Osteocyte (in vitro differentiated cells): ENCODE measurements around the gene STUB1. TPM values are rescaled to one million over a fixed set of nuclear protein-coding genes. Genes with fewer than 3 reads are reported as not detected.

Experiments
- DNase-seq: peaks from one replicate; pipeline ENCODE4 v3.0.0; 2021; ENCODE audit warnings: mixed read lengths; ENCODE audit not compliant: unreplicated experiment; ENCODE audit errors: extremely low spot score
- H3K27ac Mint-ChIP-seq: one replicate; pipeline ENCODE4 v1.8.0; 2021; ENCODE audit warnings: mild to moderate bottlenecking, mixed read lengths; ENCODE audit not compliant: unreplicated experiment
- H3K27me3 Mint-ChIP-seq: one replicate; pipeline ENCODE4 v1.8.0; 2021; ENCODE audit warnings: mixed read lengths; ENCODE audit not compliant: unreplicated experiment
- H3K36me3 Mint-ChIP-seq: one replicate; pipeline ENCODE4 v1.8.0; 2021; ENCODE audit warnings: mixed read lengths; ENCODE audit not compliant: unreplicated experiment
- H3K4me1 Mint-ChIP-seq: one replicate; pipeline ENCODE4 v1.8.0; 2021; ENCODE audit warnings: mixed read lengths; ENCODE audit not compliant: unreplicated experiment
- H3K4me3 Mint-ChIP-seq: one replicate; pipeline ENCODE4 v1.8.0; 2021; ENCODE audit warnings: mild to moderate bottlenecking, moderate library complexity, mixed read lengths; ENCODE audit not compliant: unreplicated experiment
- H3K9me3 Mint-ChIP-seq: one replicate; pipeline ENCODE4 v1.8.0; 2021; ENCODE audit warnings: mixed read lengths; ENCODE audit not compliant: unreplicated experiment
- total RNA-seq: library from RNA; stranded (reverse); gene quantifications from 2 replicates; pipeline ENCODE4 v1.2.1, GENCODE V29; 2021
- TF ChIP-seq, protein P1 (sequence below): fragments of 200-600 bp; sonication (generic); IDR thresholded peaks from 2 replicates; pipeline ENCODE4 v1.5.0; 2021; ENCODE audit warnings: antibody characterized with exemption, mild to moderate bottlenecking, moderate library complexity

STUB1 gene
- total RNA-seq, 1 donor from 2014 or later = 109 TPM

DNA sequence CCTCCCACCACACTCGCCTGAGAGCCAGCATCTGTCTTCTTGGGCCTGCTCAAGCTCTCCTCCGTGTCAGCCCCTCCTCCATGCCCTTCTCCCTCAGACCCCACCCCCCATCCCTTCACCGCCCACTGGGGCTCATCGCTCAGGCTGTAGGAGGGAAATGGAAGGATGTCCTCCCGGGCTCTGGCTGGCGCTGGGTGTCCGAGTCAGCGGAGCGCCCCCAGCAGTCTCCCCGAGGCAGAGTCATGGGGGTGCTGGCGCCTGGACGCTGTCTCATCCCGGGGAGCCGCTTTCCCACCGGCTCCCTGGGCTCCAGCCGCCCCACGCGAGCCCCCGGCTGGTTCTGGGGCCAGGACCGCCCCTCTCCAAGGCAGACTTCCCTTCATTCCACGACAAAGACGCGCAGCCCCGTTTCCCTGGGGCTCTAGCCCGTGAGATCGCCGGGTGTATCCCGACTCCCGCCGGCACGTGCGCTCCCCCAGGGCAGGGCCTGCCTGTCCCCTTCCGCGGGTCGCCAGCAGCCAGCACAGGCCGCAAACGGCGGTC lies 40.3 kb downstream of the STUB1 start:
- Mint-ChIP-seq H3K27ac (peak overlapping the region; percentile 75), H3K4me1 (peaks cover 22% of the 10 kb centered on the region), H3K4me3 (peak overlapping the region; percentile 79), H3K36me3 (no peaks in the 10 kb centered on the region), H3K9me3 (no peaks in the 10 kb centered on the region), H3K27me3 (no peaks in the 10 kb centered on the region)
- DNase-seq = no peak
- TF ChIP-seq, protein P1, sequence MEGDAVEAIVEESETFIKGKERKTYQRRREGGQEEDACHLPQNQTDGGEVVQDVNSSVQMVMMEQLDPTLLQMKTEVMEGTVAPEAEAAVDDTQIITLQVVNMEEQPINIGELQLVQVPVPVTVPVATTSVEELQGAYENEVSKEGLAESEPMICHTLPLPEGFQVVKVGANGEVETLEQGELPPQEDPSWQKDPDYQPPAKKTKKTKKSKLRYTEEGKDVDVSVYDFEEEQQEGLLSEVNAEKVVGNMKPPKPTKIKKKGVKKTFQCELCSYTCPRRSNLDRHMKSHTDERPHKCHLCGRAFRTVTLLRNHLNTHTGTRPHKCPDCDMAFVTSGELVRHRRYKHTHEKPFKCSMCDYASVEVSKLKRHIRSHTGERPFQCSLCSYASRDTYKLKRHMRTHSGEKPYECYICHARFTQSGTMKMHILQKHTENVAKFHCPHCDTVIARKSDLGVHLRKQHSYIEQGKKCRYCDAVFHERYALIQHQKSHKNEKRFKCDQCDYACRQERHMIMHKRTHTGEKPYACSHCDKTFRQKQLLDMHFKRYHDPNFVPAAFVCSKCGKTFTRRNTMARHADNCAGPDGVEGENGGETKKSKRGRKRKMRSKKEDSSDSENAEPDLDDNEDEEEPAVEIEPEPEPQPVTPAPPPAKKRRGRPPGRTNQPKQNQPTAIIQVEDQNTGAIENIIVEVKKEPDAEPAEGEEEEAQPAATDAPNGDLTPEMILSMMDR = no peak

DNA sequence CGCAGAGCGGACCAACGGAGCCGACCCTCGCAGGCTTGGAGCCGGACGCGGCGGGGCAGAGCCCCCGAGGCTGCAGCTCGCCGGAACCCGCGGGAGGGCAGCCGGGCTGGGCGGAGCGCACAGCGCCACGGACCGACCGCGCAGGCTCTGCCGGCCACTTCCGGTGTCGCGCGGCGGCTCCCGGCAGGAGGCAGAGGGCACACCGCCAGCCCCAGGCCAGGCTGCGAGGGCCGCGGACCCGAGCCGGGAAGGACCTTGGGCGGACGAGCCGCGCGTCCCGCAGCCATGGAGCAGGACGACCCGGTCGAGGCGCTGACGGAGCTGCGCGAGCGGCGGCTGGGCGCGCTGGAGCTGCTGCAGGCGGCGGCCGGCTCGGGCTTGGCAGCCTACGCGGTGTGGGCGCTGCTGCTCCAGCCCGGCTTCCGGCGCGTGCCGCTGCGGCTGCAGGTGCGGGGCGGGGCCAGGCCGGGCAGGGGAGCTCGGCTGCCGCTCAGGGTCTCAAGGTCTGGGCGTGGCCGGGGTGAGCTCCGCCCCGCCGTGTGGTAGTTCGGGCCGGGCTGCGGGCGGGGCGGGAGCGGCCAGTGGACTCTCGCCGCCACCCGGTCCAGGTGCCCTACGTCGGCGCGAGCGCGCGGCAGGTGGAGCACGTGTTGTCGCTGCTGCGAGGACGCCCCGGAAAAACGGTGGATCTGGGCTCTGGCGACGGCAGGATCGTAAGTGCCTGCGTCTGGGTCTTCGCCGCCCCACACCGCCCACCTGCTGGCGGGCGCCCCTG lies 41.0 kb downstream of the STUB1 start, which contains the start of gene ANTKMT:
Gene ANTKMT (plus strand): TSS at position 157 of the 775 bp plus-strand sequence. CDS start 129 bp downstream, at position 286.
- peak within 1 kb of the TSS; percentile 75 for H3K27ac Mint-ChIP-seq
- H3K9me3 Mint-ChIP-seq = no peaks in the 10 kb centered on the region
- H3K4me1 Mint-ChIP-seq = peaks cover 18% of the 10 kb centered on the region
- peak within 1 kb of the TSS; percentile 79 for H3K4me3 Mint-ChIP-seq
- H3K27me3 Mint-ChIP-seq = no peaks in the 10 kb centered on the region
- no peaks in the 10 kb centered on the region for H3K36me3 Mint-ChIP-seq
- DNase-seq = peak; percentile 92
- TF ChIP-seq, protein P1 = peak; percentile 7

DNA sequence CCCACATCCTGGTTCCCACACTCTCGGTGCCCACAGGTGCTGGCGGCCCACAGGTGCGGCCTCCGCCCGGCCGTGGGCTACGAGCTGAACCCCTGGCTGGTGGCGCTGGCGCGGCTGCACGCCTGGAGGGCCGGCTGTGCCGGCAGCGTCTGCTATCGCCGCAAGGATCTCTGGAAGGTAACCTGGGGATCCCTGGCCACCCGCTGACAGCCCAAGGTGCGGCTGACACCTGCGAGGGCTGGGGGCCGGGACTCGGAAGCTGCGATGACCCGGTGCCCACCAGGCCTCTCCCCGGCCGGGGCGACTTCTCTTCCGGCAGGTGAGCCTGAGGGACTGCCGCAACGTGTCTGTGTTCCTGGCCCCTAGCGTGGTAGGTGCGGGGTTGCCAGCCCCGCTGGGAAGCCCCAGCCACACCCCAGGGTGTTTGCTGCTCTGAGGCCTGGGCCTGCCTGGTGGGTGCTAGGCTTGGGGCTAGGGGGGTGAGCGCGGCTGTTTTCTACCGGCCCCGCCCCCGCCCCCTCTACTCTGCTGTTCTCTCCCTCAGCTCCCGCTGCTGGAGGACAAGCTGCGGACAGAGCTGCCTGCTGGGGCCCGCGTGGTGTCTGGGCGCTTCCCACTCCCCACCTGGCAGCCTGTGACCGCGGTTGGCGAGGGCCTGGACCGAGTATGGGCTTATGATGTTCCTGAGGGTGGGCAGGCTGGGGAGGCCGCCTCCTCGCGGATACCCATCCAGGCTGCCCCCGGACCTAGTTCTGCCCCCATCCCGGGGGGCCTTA lies 41.7 kb downstream of the STUB1 start:
- TF ChIP-seq, protein P1 = no peak
- no peak for DNase-seq
- no peaks in the 10 kb centered on the region for H3K36me3 Mint-ChIP-seq
- no peaks in the 10 kb centered on the region for H3K9me3 Mint-ChIP-seq
- peak overlapping the region; percentile 52 for H3K4me3 Mint-ChIP-seq
- H3K4me1 Mint-ChIP-seq = peaks cover 16% of the 10 kb centered on the region
- H3K27me3 Mint-ChIP-seq = no peaks in the 10 kb centered on the region
- no peak overlapping the region for H3K27ac Mint-ChIP-seq

DNA sequence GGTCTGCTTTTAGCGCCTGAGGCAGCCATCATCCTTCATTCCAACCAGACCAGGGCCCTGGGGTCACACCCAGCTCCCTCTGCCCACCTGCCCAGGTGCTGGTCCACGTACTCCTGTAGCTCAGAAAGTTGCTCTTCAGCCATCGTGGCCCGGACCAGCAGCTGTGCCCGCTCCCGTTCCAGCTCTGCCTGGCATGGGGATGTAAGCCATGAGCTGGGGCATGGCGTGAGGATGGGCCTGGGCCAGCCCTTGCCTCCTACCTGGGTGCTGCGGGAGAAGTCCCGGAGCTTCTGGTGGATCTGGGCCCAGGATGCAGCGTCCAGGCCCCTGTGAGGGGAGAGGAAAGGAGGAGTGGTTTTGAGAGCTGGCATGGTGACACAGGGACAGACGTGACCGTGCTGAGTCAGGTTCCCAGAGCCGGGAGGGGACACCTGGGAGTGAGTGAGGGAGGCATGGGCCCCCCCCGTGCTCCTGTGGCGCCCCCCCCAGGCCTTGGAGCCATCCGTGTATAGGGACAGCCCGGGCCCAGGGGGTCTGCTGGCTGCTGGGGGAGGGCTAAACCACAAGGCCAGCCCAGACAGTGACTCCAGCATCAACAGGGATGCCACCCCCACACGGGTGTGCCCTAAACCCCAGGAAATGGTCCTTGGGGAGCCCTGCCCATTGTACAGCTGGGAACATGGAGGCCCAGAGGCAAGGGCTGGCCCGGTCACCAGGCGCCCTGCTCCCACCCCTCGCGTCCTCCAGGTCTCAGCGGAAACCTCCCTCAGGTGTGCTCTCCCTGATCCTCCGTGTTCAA lies 42.8 kb downstream of the STUB1 start:
- H3K4me3 Mint-ChIP-seq = peak overlapping the region; percentile 52
- TF ChIP-seq, protein P1 = no peak
- no peak overlapping the region for H3K27ac Mint-ChIP-seq
- H3K4me1 Mint-ChIP-seq = peaks cover 16% of the 10 kb centered on the region
- H3K36me3 Mint-ChIP-seq = no peaks in the 10 kb centered on the region
- no peaks in the 10 kb centered on the region for H3K9me3 Mint-ChIP-seq
- no peak for DNase-seq
- no peaks in the 10 kb centered on the region for H3K27me3 Mint-ChIP-seq
